GM21529 (cell line): ENCODE measurements around the gene GJB4.
"Not testable (repeated sequence)": the region's sequence is repeated elsewhere in the genome, so short reads cannot be mapped to it uniquely, and the experiment has no call there.

Source experiments
- ATAC-seq: cut with Tn5 transposase; IDR thresholded peaks from one replicate; pipeline ENCODE4 v1.9.1; 2021; ENCODE audit not compliant: unreplicated experiment

GJB4 gene

DNA sequence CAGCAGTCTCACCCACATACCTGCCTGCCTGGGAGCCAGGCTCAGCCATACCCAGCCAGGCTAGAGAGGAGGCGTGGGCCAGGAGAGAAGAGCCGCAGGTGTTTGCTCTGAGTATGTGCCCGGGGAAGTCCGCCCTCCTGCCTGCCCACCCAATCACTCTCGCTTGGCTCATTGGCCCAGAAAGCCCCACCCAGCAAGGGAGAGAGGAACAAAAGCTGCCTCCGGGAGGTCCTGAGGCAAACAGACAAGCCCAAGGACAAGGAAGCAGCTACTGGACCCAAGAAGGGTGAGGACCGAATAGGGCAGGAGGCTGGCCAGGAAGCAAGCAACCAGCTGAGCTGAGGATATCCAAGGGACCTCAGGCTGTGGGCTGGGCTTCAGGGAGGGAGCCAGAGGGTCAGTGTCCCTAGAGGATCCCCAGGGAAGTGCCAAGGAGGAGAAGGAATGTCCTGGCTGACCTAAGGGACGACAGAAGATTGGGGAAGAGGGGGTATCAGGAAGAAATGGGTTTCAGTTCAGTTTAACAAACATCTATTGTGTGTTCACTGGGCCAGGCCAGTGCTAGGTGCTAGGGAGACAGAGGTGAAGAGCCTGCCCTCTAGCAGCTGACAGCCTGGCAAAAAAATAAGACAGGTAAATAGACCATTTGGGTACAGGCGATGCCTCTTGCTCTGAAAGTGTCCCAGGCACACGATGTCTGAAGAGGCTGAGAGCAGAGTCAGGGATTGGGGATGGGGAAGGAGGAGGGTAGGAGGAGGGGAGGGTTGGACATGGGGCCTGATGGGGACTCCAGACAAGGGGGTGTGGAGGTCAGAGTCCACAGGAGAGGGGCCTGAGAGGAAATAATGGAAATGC is at the start of gene GJB4:
Gene GJB4, plus strand, starts transcription at position 238 of the 855 bp plus-strand sequence. CDS start 1,515 bp downstream, outside the sequence.
- ATAC-seq, result no peak

DNA sequence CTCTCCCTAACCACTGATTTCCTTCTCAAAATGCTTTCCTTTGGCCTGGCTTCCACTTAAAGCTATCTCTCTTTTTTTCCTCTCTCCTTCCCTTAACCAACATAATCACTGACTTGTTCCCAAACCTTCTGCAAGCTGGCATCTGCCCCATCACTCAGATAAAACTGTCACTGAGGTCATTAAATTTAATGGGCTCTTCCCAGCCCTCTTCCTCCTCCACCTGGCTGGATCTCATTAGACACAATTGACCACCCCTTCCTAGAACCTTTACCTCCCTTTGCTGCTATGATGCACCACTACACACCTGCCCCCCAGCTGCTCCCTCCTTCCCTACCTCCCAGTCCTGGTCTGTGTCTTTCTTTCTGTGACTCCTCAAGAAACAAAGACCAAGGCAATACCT is 48.7 kb upstream of the GJB4 start:
- ATAC-seq, result no peak

DNA sequence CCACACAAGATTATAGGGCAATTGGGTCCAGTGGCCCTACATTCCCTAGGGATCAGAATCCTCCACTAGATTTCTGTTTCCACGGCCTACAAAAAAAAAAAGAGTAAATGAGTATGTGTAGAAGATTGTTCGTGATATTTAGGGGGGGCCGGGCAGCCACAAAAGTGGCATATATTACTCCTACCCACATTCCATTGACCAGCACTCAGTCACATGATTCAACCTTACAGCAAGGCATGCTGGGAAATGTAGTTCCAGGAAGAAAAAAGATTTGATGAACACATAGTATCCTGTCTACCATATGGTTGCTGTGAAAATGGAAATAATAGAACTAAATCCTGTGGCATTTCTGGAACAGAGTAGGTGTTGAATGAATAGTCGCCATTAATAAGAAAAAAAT is 48.1 kb upstream of the GJB4 start:
- no peak for ATAC-seq

DNA sequence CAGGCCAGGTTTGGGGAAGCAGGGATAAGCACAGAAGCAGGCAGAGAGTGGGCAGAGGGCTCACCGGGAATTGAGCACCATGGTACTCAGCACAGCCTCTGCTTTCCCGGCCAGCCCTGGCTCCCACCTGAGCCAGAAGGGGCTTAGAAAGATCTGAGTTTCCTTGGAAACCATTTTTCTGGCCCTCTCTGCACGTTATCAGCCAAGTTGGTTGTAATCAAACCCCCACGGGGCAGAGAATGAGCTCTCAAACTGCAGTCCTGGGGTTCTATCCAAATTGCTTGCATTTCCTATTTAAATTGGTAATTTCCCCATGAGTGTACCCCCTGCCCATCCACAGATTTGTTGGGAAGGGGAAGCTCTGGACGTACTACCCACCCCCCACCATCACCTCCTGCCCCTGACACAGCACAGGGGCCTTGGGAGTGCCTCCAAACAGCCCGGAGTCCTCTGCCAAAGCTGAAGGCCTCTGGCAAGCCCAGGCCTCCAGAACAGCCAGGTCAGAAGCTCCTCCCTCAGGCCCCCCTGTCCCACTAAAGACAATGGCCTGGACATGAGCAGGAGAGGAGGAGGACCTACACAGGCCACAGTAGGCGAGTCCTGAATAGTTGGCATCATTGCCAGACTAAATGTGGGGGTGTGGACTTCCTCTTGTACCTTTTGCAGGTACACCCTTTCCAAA is 47.4 kb upstream of the GJB4 start:
- no peak for ATAC-seq

GRCh38 chr1:34713443-34713842 is 46.1 kb upstream of the GJB4 start:
- no peak for ATAC-seq

DNA sequence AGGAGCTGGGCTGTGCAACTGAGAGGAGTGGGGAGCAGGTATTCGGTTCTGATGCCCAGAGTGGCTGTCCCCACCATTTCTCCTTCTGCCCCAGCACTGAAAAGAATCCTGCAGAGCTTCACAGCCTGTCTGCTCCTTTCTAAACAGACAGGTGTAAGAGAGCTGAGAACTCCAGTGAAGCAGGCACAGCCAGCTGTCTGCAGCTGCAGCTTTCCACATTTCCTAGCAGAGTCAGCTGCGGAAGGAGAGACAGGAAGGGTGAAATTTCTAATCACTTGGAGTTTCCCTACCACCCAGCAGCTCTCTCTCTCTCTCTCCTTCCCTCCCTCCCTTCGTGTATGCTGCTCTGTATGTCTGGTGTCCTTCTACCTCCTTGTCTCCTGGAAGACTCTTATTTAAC is 45.2 kb upstream of the GJB4 start:
- ATAC-seq, result no peak

DNA sequence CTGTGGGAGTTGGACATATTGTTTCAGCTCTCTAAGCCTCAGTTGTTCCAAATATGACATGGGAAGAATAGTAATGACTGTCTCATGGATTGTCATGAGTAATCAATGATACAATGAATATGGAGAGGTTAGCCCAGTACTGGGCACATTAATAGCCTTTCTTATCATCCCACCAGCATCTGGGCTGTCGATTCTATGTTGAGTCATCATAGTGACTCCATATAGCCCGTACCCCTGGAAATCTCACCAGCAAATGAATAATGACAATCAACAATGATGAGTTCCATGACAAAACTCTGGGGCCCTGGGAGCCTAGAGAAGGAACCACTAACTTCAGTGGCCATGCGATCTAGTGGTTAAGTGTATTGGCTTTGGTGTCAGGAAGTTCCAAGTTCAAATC is 44.4 kb upstream of the GJB4 start:
- no peak for ATAC-seq

- ATAC-seq, result no peak
These were observed 38.3 kb upstream of the GJB4 start for GRCh38 chr1:34721241-34721640.

DNA sequence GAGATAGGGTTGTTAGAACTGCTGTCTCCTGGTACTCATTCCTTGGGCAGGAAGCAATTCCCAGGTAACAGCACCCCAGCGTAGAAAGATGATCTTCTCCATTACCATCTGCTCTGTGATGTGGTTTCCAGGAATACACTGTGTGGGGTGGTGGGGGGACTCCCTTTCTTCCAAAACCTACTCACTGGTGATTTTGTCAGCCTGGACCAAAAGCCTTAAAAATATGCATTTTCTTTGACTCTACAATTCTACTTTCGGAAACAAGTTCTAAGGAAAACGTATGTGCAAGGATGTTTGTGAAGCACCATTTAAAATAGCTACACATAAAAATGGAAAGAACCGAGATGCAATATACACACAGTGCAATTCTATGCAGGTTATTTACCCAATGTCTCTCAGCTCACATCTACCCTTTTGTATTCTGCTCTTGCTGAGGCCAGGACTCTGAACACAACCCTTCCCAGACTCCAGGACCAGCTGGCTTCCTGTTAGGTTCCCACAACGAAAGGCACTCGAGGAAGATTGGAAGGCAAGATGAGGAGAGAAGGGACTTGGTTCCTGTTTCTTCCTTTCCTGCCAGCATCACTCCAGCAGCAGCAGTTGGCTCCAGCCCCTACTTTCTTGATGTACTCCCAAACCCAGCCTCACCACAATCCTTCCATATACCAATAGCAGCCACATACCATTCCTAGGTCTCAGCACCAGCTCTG is 37.7 kb upstream of the GJB4 start:
- ATAC-seq, result no peak

- ATAC-seq, result no peak
These were observed 32.7 kb upstream of the GJB4 start for GRCh38 chr1:34726861-34727260.

DNA sequence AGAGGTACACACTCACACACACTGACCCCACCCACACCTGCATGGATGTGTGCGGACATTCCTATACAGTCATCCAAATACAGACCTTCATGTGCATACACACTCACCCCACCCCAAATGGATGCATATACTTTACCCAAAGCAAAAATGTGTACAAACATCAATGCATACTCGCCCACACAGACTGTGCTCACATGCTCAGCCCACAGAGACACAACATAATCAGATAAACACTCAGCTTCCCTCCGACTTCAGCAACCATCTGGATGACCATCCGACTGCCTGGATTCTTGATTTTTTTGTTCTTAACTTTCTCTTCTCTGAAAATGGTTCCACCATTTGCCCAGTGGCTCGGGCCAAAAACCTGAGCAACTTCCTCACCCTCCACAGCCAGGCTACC is 29.1 kb upstream of the GJB4 start:
- no peak for ATAC-seq

DNA sequence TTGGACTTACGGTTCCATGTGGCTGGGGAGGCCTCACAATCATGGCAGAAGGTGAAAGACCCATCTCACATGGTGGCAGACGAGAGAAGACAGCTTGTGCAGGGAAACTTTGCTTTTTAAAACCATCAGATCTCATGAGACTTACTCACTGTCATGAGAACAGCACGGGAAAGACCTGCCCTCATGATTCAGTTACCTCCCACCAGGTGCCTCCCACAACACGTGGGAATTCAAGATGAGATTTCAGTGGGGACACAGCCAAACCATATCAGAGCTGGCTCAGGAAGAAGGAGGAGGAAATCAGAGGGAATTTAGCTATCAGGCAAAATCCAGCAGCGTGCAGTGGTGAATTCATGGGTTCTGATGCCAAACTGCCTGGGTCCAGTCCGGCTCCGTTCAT is 26.7 kb upstream of the GJB4 start:
- ATAC-seq, result not testable (repeated sequence)

DNA sequence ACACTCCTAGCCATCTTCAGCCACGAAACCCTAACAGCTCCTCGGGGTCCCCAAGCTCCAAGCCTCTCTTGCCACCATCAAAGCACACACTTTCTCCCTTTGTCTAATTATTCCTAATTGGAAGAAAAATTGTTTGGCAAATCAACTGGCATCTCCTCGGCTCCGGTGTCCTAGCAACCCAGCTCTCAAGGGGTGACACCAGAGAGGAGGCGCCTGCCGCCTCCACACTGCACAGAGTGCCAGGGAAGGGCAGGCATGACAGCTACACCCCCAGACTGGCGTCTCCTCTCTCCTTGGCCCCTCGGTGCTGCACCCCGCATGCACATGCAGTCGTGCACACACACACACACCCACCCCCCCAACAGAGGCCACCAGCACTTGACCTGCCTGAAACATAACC is 22.8 kb upstream of the GJB4 start:
- no peak for ATAC-seq

GRCh38 chr1:34737236-34737635 is 22.3 kb upstream of the GJB4 start:
- not testable (repeated sequence) for ATAC-seq

GRCh38 chr1:34739613-34740012 is 19.9 kb upstream of the GJB4 start:
- ATAC-seq, result no peak

DNA sequence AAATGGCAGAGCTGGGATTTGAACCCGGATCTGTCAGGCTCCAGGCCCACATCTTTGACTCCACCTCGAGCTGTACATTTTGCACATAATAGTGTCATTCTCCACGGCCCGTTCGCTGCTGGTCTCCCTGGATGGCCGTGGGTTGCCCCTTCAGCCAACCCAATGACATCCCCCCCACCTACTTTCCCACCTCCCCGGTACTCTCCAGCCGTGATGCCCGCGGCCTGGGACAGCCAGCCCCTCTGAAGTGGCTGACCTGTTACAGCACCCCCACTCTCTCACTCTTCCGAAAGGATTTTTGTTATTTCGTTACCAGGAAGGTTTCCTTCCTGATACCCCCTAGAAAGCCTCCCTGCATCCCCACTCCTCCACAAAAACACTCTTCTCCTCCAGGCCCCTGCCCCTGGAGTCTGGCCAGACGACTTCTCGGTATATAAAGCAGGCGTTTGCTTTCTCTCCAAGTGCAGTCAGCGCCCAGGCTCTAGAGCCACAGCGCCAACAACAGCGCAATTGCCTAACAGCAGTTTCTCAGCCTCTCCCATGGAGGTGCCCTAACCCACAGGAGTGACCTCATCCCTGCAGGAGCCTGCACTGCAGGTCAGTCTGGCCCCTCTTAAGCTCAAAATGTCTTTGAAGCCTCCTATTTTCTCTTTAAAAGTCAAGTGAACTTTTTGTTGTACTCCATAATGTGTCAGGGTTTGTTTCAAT is 19.2 kb upstream of the GJB4 start:
- ATAC-seq, result no peak

DNA sequence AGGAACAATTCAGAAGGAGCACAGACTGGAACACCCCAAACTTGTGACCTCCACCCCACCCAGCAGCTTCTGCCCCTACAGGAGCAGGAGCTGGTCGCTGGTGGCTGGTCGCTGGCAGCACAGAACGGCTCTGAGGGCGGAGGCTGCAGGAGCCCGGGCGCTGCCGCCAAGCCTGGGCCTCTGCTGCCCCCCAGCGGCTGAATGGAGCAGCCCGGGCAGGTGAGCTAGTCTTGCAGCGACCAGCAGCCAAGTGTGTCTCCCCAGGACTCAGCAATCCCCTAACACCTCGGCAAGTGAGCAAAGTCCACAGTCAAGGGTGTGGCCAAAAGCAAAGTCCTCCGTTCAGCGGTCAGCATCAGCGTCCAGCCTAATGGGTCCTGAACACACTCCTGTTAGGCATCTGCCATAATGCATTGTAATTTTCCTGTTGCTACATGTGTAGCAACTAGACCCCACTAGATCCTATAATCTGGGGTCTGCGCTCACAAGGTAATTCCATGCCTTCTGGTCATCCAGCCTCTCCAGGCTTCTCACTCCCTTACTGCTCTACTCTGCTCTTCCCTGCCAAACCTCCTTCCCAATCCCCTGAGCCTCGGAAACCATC is 16.8 kb upstream of the GJB4 start:
- no peak for ATAC-seq

- no peak for ATAC-seq
These were observed 15.8 kb upstream of the GJB4 start for GRCh38 chr1:34743775-34744174.

- no peak for ATAC-seq
These were observed 14.7 kb upstream of the GJB4 start for GRCh38 chr1:34744851-34745250.

- ATAC-seq, result no peak
These were observed 13.9 kb upstream of the GJB4 start for GRCh38 chr1:34745666-34746065.

DNA sequence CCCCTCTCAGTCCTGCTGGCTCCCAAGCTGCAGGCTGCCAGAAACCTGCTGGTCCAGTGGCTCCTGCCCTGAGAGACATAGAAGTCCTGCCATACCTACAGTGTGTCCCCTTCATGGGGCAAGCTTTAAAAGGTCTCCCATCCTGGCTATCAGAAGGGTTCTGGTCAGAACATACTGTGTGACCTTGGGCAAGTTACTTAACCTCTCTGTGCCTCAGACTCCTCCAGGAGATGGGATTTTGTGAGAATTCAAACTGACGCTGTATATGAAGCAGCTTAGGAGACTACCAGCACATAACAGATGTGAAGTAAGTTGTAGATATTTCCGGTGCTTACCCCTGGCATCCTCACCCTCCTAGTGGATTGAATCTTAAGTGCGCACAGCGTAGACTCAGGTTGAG is 13.4 kb upstream of the GJB4 start:
- no peak for ATAC-seq
